ENCODE results near the gene KCNC4.

Gene KCNC4

DNA sequence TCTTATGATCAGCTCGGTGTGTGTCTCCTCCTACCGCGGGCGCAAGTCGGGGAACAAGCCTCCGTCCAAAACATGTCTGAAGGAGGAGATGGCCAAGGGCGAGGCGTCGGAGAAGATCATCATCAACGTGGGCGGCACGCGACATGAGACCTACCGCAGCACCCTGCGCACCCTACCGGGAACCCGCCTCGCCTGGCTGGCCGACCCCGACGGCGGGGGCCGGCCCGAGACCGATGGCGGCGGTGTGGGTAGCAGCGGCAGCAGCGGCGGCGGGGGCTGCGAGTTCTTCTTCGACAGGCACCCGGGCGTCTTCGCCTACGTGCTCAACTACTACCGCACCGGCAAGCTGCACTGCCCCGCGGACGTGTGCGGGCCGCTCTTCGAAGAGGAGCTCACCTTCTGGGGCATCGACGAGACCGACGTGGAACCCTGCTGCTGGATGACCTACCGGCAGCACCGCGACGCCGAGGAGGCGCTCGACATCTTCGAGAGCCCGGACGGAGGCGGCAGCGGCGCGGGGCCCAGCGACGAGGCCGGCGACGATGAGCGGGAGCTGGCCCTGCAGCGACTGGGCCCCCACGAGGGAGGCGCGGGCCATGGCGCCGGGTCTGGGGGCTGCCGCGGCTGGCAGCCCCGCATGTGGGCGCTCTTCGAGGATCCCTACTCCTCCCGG lies 1.5 kb downstream of the KCNC4 start:
- no peak for DNase-seq (ENCODE audit: low read depth)

DNA sequence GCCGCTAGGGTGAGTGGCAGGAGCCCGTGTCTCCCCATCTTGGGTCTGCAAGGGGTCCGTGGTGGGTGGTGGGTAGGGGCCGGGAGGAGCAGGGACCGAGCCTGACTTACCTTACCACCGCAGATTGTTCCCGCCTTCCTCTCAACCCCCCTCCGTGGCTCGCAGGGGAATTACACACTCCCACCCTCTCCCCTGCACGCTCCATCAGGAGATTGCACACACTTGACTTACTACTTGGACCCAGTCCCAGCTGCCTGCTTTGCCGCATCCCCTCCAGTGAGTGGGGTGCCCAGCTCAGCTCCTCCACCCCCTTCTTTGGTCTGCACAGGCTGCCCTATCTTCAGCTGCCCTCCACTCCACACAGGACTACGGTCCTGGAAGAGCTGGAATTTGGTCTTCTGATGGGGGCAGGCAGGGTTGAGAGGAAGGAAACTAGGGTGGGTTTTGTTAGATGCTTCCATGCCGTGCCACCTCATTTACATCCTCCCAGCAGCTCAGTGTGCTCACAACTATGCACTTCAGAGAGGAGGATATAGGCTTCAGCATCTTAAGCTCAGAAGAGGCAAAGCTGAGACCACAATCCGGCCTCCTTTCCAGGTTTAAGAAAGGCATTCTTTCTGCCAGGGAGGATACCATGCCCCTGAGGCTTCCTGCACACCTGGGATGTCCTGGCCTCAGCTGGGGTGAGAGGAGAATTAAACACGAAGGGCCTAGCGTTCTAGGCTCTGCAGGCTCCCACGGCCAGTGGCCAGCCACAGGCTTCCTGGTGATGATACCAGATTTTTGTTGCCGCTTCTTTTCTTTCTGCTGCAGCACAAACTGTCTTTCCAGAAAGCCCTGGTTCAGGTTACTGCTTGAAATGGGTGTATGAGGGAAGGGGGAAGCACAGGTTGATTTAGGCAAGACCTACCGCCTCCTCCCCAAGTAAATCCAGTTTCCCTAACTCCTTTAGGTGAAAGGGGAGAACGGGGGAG lies 2.3 kb downstream of the KCNC4 start:
- DNase-seq (ENCODE audit: low read depth), result no peak

DNA sequence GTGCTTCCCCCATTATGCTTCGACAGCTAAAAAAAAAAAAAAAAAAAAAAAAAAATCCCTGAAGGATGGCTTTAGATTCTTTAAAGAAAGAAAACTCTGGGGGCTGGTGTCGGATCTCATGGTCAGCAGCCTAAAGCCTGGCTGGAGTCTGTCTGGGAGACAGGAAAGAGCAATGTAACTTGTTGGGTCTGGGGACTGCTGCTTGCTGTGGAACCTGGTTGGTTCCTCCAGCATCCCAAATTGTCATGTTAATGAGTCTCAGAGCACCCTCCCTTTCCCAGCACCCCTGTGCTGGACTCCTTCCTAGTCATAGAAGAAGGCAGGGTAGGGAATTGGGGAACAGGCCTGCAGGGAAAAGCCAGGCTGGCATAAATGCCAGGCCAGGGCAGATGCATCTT lies 3.0 kb downstream of the KCNC4 start:
- DNase-seq (ENCODE audit: low read depth), result no peak

DNA sequence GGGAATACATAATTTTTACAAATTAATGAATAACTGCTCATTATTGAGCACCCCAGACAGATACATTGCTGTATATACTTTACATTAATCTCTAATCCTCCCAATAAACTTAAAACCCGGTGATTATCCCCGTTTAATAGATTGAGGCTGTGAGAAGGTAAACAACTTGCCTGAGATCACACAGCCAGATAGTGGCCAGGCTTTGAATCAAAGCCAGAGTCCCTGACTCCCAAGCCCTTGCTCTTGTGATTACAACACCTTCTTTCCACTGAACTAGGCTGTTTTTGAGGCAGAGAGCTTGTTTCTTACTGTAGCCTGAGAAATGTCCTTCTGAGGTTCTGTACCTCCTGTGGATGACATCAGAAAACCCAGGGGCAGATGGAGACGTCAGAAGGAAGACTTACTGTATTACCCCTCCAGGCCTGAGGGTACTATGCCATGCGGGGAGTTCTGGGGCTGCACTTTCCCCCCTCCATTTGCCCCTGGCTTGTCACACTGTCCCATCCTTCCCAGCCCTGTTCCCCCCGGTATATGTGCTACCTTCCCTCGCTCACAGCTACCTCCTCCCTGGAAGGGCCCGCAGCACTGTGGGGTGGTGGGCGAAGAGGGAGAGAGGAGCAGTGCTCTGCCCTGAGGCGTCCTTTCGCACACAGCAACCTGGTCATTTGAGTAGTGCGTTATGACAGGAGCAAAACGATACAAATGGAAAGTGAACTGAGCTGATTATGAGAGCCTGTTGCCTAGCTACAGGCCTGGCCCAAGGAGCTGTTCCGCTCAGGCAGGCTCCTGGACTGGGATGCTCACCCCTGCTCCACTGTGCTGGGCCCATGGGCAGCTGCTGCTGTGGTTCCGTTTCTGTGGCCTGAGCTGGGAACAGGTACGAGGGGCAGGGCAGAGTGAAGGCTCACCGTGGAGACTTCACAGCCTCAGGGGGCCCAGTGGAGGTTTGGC lies 4.6 kb downstream of the KCNC4 start:
- DNase-seq (ENCODE audit: low read depth), result peak; percentile 15

DNA sequence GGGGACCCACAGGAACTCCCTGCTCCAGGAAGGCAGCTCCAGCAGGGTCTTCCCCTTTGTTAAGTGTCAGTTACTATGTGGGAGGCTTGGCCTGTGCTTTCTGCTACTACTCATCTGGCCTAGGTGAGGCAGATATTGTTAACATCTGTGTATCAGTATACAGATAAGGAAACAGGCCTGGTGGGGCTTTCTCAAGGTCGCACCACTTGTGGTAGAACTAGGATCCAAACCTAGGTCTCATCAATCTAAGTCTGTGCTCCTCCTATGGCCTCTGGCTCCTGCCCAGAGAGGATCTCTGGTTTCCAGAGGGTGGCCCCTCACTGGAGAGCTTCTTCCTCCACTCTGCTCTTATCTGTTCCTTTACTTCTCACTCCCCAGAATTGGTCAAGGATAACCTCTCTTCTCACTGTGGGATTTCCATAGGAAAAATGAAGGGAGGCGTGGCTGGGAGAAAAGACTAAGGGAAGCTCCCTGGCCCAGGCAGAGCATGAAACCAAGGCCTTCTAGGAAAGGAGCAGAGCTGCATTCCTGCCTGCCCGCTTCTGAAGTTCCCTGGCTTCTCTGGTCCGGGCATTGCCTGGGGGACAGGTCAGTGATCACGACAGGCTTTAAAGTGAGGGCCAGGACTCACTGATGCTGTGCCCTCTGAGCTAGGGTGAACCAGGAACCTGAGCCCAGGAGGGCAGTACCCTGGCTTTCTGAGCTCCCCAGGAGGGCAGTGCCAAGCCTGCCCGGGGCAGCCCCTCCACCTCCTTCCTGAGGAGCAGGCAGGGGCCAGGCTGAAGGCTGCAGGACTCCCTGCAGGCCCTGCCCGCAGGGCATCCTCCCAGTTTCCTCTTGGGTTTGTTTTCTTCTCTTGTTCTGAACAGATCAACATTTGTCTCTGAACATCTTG lies 5.8 kb downstream of the KCNC4 start:
- no peak for DNase-seq (ENCODE audit: low read depth)

DNA sequence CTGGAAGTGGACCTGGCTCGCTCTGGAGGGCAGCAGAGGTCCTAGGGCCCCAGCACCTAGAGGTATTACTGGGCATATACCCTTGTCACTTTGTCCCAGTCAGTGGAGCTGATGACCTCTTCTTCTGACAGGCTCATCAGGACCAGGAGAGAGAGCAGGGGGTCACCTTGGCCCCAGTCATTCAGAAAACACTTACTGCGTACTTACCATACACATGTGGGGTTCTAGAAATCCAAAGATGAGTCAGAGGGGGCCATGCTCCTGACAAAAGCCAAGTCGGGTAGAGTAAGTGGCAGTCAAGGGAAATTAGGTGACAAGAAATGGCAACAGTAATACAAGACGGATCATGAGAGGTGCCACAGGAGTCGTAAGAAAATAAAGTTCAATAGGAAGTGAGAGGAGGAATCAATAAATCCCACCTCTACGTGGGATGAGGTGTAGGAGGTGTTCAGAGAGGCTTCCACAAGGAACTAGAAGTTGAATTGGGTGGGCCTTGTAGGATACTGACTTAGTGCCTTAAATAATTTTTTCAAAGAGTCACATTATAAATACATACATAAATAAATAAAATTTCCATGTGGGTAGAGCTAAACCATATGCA lies 6.8 kb downstream of the KCNC4 start:
- DNase-seq (ENCODE audit: low read depth), result no peak

DNA sequence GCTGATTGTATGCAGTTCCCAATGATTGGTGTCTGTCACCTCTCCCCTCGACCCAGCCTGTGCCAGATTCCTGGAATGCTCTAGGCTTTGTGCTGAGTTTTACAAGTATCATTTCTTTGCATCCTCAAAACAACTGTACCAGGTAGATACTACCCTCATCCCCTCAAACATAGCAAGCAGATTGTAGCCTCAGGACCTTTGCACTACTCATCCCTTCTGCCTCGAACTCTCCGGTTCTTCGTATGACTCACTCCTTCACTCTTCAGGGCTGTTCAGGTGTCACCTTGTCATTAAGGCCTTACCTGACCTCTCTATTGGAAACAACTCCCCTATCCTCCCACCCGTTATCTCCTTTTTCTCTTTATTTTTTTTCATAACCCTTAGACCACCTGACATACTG lies 8.0 kb downstream of the KCNC4 start:
- DNase-seq (ENCODE audit: low read depth), result no peak

DNA sequence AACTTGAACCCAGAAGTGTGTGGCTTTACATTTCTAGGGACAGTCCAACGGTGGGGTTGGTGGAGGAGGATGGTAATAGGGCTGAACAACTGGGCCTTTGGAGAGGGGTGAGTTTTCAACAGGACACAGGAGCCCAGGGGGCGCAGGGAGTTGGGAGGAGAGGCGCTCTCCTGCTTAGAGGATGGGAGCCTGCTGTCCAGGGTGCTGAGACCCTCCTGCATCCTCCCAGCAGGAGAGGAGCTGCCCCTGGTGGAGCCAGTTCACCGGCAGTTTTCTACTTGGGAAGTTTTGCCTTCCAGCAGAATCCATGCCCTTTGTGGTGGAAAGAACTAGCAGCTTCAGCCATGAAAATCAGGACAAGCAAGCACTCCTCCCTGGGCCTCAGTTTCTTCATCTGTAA lies 8.6 kb downstream of the KCNC4 start:
- DNase-seq (ENCODE audit: low read depth), result peak; percentile 27

DNA sequence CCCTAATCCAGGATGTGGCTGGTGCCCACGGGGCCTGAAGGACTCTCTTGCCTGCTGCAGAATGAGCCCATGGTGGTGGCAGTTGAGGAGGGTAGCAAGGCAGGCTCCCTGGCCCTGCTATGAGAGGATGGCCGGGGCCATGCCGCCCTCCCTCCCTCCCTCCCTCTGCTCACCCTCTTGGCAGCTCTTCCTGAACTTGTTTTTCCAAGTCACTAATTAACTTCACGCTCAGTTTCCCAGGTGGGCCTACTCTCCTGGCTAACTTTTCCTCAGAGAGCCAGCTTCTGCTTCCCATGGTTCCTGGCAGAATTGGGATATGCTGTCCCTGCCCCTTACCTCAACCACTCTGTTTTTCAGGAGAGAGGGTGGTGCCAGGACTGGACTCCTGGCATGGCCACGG lies 10.2 kb downstream of the KCNC4 start:
- DNase-seq (ENCODE audit: low read depth), result no peak

DNA sequence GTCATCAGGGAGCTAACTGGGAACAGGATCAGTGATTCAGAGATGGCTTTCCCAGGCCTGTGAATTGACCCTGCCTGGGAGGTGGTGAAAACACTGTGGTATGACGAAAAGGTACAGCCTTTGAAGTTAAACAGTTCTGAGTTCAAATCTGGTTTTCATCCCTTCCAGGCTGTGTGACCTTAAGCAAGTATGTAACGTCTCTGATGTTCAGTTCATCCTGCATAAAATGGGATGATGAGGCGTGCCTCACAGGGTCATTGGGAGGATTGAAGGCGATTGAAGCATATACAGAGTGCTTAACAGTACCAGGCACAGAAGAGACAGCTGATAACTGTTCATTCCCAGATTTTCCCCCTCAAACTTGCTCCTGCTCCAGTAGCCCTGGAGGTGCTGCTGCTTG lies 11.0 kb downstream of the KCNC4 start:
- no peak for DNase-seq (ENCODE audit: low read depth)

DNA sequence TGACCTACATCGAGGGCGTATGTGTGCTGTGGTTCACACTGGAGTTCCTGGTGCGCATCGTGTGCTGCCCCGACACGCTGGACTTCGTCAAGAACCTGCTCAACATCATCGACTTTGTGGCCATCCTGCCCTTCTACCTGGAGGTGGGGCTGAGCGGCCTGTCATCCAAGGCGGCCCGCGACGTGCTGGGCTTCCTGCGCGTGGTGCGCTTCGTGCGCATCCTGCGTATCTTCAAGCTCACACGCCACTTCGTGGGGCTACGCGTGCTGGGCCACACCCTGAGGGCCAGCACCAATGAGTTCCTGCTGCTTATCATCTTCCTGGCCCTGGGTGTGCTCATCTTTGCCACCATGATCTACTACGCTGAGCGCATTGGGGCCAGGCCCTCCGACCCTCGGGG lies 13.0 kb downstream of the KCNC4 start:
- no peak for DNase-seq (ENCODE audit: low read depth)

DNA sequence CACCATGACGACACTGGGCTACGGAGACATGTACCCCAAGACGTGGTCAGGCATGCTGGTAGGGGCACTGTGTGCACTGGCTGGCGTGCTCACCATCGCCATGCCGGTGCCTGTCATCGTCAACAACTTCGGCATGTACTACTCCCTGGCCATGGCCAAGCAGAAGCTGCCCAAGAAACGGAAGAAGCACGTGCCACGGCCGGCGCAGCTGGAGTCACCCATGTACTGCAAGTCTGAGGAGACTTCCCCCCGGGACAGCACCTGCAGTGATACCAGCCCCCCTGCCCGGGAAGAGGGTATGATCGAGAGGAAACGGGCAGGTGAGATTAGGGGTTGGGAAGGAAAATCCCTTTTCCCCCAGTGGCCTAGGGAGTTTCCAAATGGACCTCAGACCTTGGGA lies 13.5 kb downstream of the KCNC4 start:
- no peak for DNase-seq (ENCODE audit: low read depth)

DNA sequence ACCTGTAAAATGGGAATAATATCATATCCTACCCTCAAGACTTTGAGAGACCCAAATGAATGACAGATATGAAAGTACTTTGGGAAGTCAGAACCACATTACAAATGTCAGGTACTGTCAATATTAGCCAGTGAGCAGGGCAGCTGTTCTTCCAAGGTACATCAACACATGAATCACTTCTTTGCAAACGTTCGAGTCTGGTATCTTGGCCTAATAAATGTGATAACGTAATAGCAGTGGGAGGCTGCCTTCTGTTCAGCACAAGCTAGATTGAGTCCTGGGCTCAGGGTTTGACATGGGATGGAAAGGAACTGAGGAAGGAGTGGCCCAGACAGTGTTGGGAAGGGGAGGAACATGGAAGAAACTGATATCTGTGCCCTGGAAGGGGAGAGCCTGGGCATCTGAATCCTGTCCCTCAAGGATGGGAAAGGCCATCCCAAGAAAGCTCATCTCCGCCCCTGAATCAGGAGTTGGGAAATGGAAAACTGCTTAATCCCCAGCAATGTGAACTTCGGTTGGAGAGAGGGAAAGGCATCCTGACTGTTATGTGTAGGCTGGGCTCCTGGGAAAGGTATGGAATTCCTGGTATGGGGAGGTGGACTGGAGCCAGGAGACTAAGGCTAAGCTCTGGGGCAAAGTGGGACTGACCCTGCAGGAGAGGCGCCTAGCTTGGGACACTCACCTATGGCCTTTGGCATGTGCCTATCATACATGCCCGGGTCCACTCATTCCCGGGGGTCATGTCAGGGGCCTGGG lies 14.3 kb downstream of the KCNC4 start:
- no peak for DNase-seq (ENCODE audit: low read depth)

DNA sequence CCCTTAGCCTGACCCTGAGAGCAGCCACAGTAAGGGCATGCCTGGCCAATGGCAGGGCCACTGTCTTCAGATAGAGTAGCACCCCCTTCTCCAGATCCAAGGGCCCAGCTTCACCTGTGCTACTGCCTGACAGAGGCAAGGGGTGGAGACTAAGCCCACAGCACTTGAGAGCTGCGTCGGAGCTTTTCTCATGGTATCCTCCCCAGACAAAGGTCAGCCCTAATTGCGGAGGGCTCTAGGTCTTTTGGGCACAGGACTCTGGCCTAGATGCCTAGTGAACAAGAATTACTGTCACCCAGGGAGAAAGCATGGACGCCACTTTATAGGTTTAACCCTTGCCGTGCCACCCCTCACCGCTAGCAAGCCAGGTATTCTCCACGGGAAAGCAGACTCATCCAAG lies 15.1 kb downstream of the KCNC4 start:
- no peak for DNase-seq (ENCODE audit: low read depth)

DNA sequence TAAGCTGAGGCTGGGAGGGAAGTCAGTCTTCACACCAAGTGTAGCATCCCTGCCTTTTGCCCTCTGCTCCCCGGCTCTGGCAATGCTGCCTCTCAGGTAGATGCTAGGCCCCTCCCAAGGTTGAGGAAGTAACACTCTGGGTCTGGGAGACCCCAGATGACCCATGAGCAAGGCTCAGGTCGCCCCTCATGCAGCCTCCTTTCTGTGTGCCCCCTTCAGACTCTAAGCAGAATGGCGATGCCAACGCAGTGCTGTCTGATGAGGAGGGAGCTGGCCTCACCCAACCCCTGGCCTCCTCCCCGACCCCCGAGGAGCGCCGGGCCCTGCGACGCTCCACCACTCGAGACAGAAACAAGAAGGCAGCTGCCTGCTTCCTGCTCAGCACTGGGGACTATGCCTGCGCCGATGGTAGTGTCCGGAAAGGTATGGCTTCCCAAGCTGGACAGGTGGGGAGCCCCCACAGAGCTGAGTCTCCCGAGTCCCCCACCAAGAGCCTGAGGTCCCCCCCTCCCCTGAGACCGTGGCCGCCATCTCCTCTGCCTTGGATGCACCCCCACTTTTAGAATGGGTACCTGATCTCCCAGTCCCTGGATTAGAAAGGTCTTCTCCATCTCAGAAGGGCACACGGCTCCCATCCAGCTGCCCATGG lies 15.8 kb downstream of the KCNC4 start:
- DNase-seq (ENCODE audit: low read depth), result no peak

DNA sequence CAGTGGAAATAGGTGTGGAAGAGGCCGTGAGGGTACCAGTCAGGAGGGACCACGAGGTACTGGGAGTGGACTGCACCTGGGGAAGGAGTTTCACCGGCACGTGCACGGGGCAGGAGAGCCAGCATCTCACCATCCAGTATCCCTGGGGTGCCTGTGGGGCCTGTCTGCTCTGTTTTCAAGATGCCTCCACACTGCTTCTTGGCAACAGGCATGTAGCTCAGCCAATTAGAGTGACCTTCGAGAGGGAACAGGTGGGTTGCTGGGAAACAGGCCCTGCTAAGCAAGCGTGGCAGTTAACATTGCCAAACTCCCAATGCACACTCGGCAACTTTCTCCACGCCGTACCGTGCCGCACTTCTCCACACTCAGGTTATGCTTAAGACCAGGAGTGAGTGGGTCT lies 17.7 kb downstream of the KCNC4 start:
- no peak for DNase-seq (ENCODE audit: low read depth)

DNA sequence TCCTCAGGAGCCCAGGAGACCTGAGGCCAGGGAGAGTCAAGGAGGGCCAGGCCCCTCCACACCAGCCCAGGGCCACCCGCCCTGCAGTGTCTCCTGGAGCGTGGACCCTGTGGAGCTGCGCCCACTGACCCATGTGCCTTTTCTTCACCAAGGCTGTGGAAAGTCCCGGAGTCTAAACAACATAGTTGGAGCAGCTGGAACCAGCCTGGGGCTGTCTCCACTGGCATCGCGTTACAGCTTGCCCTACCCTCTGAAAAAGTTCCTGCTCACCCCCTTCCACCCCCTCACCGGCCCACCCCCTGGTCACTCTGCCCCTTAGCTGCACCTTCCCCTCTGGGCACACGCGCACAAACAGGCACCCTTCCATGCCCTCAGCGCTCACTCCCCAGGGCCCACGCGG lies 18.3 kb downstream of the KCNC4 start:
- DNase-seq (ENCODE audit: low read depth), result no peak

DNA sequence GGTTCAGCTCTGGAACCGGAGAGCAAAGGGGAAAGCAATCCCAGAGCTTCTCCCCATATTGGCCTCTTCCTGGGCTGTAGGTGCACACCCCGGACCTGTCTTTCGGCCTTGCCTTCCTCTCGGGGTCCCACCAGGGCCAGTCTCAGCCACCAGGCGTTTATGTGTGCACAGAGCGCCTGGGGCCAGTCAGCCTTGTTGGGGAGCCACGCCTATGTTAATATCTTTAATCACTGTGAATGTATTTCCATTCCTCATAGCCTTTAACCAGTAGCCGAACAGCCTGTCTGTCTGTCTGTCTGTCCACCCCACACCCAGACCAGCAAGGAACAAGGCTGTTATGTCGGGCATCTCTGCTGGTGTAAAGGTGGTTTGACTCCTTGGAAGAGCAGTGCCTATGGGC lies 18.8 kb downstream of the KCNC4 start:
- no peak for DNase-seq (ENCODE audit: low read depth)

DNA sequence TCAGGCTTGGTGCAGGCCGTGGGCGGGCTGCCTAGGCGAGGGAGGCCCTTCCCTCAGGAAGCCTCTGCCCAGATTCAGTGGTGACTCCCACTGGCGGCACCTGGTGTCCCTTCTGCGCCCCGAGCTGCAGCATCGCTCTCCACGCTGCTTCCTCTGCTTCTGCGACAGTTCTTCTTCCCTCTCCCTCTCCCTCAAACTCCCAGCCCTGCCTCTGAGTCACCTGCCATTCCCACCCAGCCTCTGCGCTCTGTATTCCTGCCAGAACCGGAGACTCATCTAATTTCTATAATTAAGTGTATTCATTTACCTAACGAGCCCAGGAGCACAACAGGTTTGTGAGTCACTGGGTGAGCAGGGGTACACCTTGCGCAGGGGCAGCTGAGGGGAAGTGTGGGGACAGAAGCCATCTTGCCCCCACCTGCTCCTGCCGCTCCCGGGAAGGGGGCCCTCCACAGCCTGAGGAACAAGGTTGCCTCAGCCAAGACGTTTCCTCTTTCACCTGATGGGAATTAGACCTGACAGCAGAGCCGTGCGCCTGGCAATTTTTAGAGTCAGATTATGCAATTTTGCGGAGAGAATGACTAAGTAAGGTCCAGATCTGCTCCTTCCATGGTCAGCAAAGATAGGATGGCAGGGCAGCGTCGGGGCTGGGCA lies 19.4 kb downstream of the KCNC4 start:
- DNase-seq (ENCODE audit: low read depth), result peak; percentile 76

All from EH (cell line).